HepG2 (cell line): ENCODE data around the gene BCLAF1. TPM values are rescaled to one million over a fixed set of nuclear protein-coding genes. Genes with fewer than 3 reads are reported as not detected.

Source experiments
- CBFB ChIP-seq: sonication (generic); formaldehyde crosslinking; IDR thresholded peaks from 2 replicates; pipeline ENCODE4 v1.4.0; 2020; ENCODE audit warnings: missing genetic modification reagents
- CEBPZ ChIP-seq: IDR thresholded peaks from 2 replicates; pipeline ENCODE4 v1.6.1; 2012; ENCODE audit warnings: low read length, improper control_type of control experiment
- HBP1 ChIP-seq: IDR thresholded peaks from 2 replicates; pipeline ENCODE4 v1.6.1; 2016; ENCODE audit warnings: low read depth, control low read depth
- HNF1B ChIP-seq: sonication (generic); formaldehyde crosslinking; IDR thresholded peaks from 2 replicates; pipeline ENCODE4 v1.5.1; 2020; ENCODE audit warnings: mild to moderate bottlenecking, moderate library complexity, missing genetic modification reagents
- HNRNPK ChIP-seq: fragments of 200-400 bp; formaldehyde crosslinking; IDR thresholded peaks from 2 replicates; pipeline ENCODE4 v1.6.1; 2018; ENCODE audit warnings: low read length, low read depth, moderate library complexity, mild to moderate bottlenecking; ENCODE audit not compliant: poor library complexity, severe bottlenecking
- ISL2 ChIP-seq: sonication (generic); formaldehyde crosslinking; IDR thresholded peaks from 2 replicates; pipeline ENCODE4 v1.5.0; 2020; ENCODE audit warnings: missing genetic modification reagents
- KLF12 ChIP-seq: sonication (generic); formaldehyde crosslinking; IDR thresholded peaks from 2 replicates; pipeline ENCODE4 v1.4.0; 2020; ENCODE audit warnings: missing genetic modification reagents, borderline replicate concordance
- PAX8 ChIP-seq: sonication (generic); formaldehyde crosslinking; IDR thresholded peaks from 2 replicates; pipeline ENCODE4 v1.8.0; 2022; ENCODE audit warnings: mild to moderate bottlenecking, missing genetic modification reagents, borderline replicate concordance
- RBM22 ChIP-seq: fragments of 200-400 bp; formaldehyde crosslinking; optimal IDR thresholded peaks from 2 replicates; pipeline ENCODE3; 2017; ENCODE audit warnings: mild to moderate bottlenecking, low read length, moderate library complexity
- RCOR2 ChIP-seq: IDR thresholded peaks from 2 replicates; pipeline ENCODE4 v1.6.1; 2016; ENCODE audit warnings: missing biosample characterization, missing genetic modification reagents
- THRA ChIP-seq: sonication (generic); formaldehyde crosslinking; IDR thresholded peaks from 2 replicates; pipeline ENCODE4 v1.4.0; 2020; ENCODE audit warnings: missing genetic modification reagents, borderline replicate concordance
- ZBTB1 ChIP-seq: sonication (generic); formaldehyde crosslinking; IDR thresholded peaks from 2 replicates; pipeline ENCODE4 v1.4.0; 2020; ENCODE audit warnings: missing genetic modification reagents, borderline replicate concordance
- ZBTB7B ChIP-seq: sonication (generic); formaldehyde crosslinking; IDR thresholded peaks from 2 replicates; pipeline ENCODE4 v1.4.0; 2020; ENCODE audit warnings: missing genetic modification reagents
- ZFP36 ChIP-seq: fragments of 150-350 bp; IDR thresholded peaks from 2 replicates; pipeline ENCODE4 v1.6.1; 2018; ENCODE audit warnings: borderline replicate concordance, low read length, low read depth; ENCODE audit not compliant: partially characterized antibody
- ZFP41 ChIP-seq: sonication (generic); formaldehyde crosslinking; IDR thresholded peaks from 2 replicates; pipeline ENCODE4 v1.4.0; 2020; ENCODE audit warnings: mild to moderate bottlenecking, missing genetic modification reagents, borderline replicate concordance
- ZNF251 ChIP-seq: sonication (generic); formaldehyde crosslinking; IDR thresholded peaks from 2 replicates; pipeline ENCODE4 v1.9.0; 2021; ENCODE audit warnings: mild to moderate bottlenecking, missing genetic modification reagents
- ZNF460 ChIP-seq: sonication (generic); formaldehyde crosslinking; IDR thresholded peaks from 2 replicates; pipeline ENCODE4 v1.5.1; 2020; ENCODE audit warnings: missing genetic modification reagents, mild to moderate bottlenecking, borderline replicate concordance
- ZNF589 ChIP-seq: sonication (generic); formaldehyde crosslinking; conservative IDR thresholded peaks from 2 replicates; pipeline ENCODE4 v1.8.0; 2022; ENCODE audit warnings: mild to moderate bottlenecking, moderate library complexity, missing genetic modification reagents
- ZNF703 ChIP-seq: sonication (generic); formaldehyde crosslinking; IDR thresholded peaks from 2 replicates; pipeline ENCODE4 v1.5.1; 2020; ENCODE audit warnings: missing genetic modification reagents, mild to moderate bottlenecking, moderate library complexity, borderline replicate concordance
- polyA plus RNA-seq, 8 experiments: library from polyadenylated mRNA; depleted of rRNA in 3 of 8; stranded (reverse) in 7 of 8; unstranded in 1 of 8; fragments of >200 nt; fragmentation: Illumina TruSeq in 4 of 8; extraction: Trizol in 4 of 8; gene quantifications; 2 replicates each; pipeline versions ENCODE4 v1.2.1 to v1.2.3, GENCODE V29; 2011 to 2016; ENCODE audit warnings: low read depth in 4 of 8, missing spikeins in 1 of 8, mixed read lengths in 1 of 8; ENCODE audit not compliant: insufficient read depth in 1 of 8
- total RNA-seq, 5 experiments: library from RNA; depleted of rRNA; stranded (reverse); fragments of >200 nt; fragmentation: Illumina TruSeq; extraction: Trizol; gene quantifications; 2 replicates each; pipeline ENCODE4 v1.2.3, GENCODE V29; 2016; ENCODE audit warnings: low read depth in 1 of 5

Gene BCLAF1
- total and polyA plus RNA-seq, 2 of the 13 experiments (the other 11 are each of a cell fraction or from before 2014, with no cell fraction given): 55.3 to 292 TPM

- peak; percentile 20; the same call in 1 of the 2 replicates for TF ChIP-seq ZBTB7B
- TF ChIP-seq ZNF251 (CRISPR knock-in tag): no peak
- no peak for TF ChIP-seq HNRNPK
- TF ChIP-seq HNF1B: peak; percentile 79
- no peak for TF ChIP-seq RBM22
- no peak for TF ChIP-seq PAX8 (CRISPR knock-in tag)
- TF ChIP-seq CEBPZ: no peak
- TF ChIP-seq ZNF589 (CRISPR knock-in tag): 0 out of 2 replicates have a peak, but pooled peaks have one; percentile 78
- TF ChIP-seq ZFP36: no peak
- TF ChIP-seq HBP1 (CRISPR knock-in tag): peak; percentile 20; the same call in 1 of the 2 replicates
- TF ChIP-seq ZFP41 (CRISPR knock-in tag): no peak; the same call in 1 of the 2 replicates
- peak; percentile 5; the same call in 1 of the 2 replicates for TF ChIP-seq THRA (CRISPR knock-in tag)
- TF ChIP-seq ZNF460 (CRISPR knock-in tag): no peak
- no peak for TF ChIP-seq ZBTB1 (CRISPR knock-in tag)
- no peak for TF ChIP-seq KLF12 (CRISPR knock-in tag)
- TF ChIP-seq RCOR2 (CRISPR knock-in tag): no peak; the same call in 1 of the 2 replicates
- peak; percentile 94; the same call in 1 of the 2 replicates for TF ChIP-seq ZNF703 (CRISPR knock-in tag)
- no peak for TF ChIP-seq CBFB (CRISPR knock-in tag)
- TF ChIP-seq ISL2 (CRISPR knock-in tag): peak; percentile 40
These were observed at the start of gene BCLAF1 (continued) for GRCh38 chr6:136289579-136290409.
